Dermis blood vessel endothelial cell (primary cell): ENCODE measurements around the gene METTL6. TPM values are rescaled to one million over a fixed set of nuclear protein-coding genes. Genes with fewer than 3 reads are reported as not detected.
A peak's percentile ranks its signal among the peaks of the same experiment; 100 is the strongest.
"Not testable (repeated sequence)": the region's sequence is repeated elsewhere in the genome, so short reads cannot be mapped to it uniquely, and the experiment has no call there.

Experiments
- DNase-seq: peaks from one replicate; pipeline ENCODE4 v3.0.0; 2010
- total RNA-seq: library from RNA; depleted of rRNA; stranded (reverse); fragments of >200 nt; gene quantifications from 2 replicates; pipeline ENCODE4 v1.2.3, GENCODE V29; 2014

Gene METTL6
- total RNA-seq, 1 donor from 2014 or later = 28.2 TPM

DNA sequence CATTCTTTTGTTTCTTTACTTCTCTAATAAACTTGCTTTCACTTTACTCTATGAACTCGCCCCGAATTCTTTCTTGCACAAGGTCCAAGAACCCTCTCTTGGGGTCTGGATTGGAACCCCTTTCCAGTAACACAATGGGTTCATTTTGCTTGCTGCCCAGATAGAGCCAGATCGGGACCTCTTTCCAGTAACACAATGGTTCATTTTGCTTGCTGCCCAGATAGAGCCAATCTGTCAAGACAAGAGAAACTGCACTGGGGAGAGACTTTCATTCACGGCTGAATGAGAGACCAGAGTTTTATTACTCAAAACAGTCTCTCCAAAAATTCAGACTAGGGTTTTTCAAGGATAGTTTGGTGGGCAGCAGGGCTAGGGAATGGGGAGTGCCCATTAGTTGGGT is 25.4 kb downstream of the METTL6 start:
- DNase-seq = no peak

DNA sequence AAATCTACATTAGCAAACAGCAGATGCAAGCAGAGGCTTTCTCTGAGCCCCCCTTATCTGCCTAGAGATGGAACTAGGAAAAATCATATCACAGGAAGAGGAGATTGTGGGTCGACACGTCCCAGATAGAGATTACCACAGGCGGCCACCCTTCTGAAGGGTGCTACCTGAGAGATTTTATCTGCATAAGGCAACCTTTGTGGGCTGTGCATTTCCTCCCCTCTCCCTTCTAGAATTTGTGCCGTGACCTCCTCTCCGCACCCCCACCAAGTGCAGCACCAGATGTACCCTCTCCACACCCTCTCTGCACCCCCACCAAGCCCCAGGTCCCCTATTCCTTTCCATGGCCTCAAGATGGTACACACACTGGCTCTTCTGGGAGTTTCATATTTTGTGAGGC is 27.4 kb downstream of the METTL6 start:
- no peak for DNase-seq

DNA sequence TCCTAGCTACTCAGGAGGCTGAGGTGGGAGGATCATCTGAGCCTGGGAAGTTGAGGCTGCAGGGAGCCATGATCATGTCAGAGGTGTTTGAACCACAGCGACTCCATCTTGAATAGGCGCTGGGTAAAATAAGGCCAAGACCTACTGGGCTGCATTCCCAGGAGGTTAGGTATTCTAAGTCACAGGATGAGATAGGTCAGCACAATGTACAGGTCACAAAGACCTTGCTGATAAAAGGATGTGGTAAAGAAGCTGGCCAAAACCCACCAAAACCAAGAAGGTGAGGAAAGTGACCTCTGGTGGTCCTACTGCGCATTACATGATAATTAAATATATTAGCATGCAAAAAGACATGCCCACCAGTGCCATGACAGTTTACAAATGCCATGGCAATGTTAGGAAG is 28.6 kb downstream of the METTL6 start:
- DNase-seq = peak; percentile 60

DNA sequence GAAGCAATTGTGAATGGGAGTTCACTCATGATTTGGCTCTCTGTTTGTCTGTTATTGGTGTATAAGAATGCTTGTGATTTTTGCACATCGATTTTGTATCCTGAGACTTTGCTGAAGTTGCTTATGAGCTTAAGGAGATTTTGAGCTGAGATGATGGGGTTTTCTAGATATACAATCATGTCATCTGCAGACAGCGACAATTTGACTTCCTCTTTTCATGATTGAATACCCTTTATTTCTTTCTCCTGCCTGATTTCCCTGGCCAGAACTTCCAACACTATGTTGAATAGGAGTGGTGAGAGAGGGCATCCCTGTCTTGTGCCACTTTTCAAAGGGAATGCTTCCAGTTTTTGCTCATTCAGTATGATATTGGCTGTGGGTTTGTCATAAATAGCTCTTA is 34.1 kb downstream of the METTL6 start:
- not testable (repeated sequence) for DNase-seq

DNA sequence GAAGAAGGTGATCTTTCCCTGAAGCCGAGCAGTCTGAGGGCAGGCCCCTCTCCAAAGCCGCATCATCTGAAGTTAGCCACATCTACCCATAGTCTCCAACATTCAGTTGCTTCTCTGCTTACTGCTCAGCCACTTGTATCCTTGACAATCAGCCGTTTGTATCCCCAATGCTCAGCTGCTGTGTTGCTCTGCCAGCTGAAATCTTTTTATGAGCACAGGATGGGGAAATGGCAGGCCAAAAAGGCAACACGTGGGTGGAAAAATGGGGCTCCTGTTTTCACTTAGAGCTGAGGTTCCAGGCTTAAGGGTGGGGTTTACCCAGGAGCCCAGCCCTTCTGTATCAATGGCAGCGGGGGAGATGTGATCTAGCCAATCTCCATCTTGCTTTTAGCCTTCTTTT is 36.3 kb downstream of the METTL6 start:
- DNase-seq = no peak

DNA sequence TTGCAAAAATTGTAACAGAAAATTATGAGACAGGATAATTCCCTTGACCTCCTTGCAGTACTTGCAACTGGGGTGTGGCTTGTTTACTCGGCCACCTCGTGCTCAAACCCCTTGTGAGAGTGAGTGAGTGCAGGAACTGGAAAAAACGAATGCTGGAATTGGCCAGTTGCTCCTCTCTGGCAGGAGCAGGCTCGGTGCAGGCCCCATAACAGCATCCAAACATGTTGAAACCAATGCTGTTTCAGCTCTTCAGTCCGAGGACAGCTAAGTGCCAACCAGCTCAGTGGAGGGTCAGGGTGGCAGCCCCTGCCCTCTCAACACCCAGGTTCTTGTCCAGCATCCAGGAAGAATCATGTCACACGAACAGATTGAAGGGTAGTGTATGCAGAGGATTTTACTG is 36.9 kb downstream of the METTL6 start:
- DNase-seq = no peak

DNA sequence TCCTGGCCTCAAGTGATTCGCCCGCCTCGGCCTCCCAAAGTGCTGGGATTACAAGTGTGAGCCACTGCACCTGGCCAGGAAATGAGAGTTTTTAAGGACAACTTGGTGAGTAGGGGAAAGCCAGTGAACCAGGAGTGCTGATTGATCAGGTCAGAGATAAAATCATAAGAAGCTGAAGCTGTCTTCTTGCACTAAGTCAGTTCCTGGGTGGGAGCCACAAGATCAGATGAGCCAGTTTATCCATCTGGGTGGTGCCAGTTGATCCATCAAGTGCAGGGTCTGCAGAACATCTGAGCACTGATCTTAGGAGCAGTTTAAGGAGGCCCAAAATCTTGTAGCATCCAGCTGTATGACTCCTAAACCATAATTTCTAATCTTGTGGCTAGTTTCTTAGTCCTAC is 39.0 kb downstream of the METTL6 start:
- not testable (repeated sequence) for DNase-seq

DNA sequence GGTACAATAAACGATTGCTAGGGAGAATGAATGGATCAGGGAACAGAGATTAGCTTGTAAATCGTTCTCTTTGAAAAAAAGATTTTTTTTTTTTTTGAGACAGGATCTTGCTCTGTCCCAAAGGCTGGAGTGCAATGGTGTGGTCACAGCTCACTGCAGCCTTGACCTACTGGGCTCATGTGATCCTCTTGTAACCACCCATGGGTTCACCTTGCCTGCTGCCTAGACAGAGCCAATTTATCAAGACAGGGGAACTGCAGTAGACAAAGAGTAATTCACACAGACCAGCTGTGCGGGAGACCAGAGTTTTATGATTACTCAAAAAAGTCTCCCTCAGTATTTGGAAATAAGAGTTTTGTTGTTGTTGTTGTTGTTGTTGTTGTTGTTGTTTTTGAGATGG is 39.6 kb downstream of the METTL6 start:
- no peak for DNase-seq

DNA sequence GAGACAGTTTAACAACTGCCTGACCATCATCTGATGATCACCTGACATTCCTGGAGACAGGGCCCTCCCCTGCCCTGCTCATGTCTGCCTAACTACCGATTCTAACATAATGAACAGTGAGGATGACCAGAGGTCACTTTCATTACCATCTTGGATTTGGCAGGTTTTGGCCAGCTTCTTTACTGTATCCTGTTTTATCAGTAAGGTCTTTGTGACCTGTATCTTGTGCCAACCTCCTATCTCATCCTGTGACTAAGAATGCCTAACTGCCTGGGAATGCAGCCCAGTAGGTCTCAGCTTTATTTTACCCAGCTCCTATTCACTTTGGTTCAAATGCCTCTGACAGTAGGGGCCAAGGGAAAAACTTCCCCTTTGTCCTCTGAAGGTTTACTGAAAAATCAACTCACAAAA is 40.2 kb downstream of the METTL6 start:
- DNase-seq = peak; percentile 48

DNA sequence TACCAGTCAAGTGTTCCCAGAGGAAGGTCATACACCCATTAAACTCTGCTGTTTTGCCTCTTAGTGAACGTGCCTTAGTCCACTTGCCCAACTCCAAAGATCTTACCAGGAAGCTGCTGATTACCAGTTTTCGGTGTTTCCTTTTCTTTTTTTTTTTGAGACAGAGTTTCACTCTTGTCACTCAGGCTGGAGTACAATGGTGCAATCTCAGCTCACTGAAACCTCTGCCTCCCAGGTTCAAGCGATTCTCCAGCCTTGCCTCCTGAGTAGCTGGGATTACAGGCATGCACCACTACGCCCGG is 40.7 kb downstream of the METTL6 start:
- DNase-seq = not testable (repeated sequence)

DNA sequence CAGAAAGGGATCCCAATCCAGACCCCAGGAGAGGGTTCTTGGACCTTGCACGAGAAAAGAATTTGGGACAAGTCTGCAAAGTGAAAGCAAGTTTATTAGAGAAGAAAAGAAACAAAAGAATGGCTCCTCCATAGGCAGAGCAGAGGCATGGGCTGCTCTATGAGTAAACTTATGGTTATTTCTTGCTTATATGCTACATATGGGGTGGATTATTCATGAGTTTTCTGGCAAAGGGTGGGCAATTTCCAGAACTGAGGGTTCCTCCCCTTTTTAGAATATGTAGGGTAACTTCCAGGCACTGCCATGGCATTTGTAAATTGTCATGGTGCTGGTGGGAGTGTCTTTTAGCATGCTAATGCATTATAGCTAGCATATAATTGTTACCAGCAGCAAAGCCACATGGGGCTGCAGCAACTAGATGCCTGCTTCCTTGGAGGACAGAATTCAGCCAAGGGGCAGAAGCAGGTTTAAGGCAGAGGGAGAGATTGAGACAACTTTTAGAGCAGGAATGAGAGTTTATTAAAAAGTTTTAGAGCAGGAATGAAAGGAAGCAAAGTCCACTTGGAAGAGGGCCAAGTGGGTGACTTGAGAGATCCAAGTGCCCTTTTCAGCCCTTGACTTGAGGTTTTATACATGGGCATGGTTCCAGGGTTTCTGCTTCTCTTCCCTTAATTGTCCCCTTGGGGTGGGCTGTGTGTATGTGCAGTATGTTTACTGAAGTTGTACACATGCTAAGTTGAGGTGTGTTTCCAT is 41.3 kb downstream of the METTL6 start:
- DNase-seq = peak; percentile 9

DNA sequence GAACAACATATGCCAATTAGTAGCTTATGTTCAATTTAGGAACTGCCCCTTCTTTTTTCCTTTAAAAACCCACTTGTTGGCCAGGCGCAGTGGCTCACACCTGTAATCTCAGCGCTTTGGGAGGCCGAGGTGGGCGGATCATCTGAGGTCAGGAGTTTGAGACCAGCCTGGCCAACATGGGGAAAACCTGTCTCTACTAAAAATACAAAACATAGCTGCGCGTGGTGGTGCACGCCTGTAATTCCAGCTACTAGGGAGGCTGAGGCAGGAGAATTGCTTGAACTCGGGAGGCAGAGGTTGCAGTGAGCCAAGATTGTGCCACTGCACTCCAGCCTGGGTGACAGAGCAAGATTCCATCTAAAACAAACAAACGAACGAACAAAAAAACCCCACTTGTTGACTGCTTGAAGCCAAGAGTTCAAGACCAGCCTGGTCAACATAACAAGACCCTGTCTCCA is 42.1 kb downstream of the METTL6 start:
- DNase-seq = not testable (repeated sequence)

DNA sequence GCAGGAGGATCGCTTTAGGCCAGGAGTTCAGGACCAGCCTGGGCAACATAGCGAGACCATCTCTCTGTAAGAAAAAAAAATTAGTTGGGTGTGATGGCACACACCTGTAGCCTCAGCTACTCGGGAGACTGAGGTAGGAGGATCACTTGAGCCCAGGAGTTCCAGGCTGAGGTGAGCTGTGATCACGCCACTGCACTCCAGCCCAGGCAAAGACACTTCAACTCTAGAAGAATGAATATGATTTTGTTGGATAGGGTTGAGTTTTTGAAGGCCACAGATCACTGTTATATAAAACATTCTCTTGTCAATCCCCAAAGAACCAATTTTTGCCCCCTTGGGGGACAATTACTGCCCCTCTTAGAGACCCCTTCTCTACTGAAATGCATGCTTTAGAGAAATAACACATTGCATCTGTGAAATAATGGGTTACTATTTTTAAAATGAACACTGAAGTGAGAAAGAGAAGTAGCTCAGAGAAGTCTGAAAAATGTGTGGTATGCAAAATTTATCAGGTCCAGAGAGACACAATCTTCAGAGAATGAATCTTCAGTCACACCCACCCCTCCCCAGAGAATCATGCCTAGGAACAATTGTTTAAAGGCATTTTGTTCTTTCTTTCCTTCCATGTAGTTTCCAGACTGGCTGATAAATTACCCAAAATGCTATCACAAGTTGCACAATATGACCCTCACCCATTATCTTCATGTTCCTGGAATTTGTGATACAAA is 42.7 kb downstream of the METTL6 start:
- no peak for DNase-seq

DNA sequence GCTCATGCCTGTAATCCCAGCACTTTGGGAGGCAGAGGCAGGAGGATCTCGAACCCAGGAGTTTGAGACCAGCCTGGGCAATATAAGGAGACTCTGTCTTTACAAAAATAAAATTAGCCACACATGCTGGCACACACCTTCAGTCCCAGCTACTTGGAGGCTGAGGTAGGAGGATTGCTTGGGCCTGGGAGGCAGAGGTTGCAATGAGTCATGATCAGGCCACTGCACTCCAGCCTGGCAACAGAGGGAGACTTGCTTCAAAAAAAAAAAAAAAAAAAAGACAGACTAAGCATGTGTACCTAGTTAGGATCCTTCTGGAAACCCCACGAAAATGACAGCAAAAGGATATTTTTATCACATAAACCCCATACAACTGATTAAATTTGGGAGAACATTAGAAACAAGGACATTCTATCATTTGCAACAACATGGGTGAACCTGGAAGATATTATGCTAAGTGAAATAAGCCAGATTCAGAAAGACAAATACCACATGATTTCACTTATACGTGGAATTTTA is 44.9 kb downstream of the METTL6 start:
- no peak for DNase-seq

DNA sequence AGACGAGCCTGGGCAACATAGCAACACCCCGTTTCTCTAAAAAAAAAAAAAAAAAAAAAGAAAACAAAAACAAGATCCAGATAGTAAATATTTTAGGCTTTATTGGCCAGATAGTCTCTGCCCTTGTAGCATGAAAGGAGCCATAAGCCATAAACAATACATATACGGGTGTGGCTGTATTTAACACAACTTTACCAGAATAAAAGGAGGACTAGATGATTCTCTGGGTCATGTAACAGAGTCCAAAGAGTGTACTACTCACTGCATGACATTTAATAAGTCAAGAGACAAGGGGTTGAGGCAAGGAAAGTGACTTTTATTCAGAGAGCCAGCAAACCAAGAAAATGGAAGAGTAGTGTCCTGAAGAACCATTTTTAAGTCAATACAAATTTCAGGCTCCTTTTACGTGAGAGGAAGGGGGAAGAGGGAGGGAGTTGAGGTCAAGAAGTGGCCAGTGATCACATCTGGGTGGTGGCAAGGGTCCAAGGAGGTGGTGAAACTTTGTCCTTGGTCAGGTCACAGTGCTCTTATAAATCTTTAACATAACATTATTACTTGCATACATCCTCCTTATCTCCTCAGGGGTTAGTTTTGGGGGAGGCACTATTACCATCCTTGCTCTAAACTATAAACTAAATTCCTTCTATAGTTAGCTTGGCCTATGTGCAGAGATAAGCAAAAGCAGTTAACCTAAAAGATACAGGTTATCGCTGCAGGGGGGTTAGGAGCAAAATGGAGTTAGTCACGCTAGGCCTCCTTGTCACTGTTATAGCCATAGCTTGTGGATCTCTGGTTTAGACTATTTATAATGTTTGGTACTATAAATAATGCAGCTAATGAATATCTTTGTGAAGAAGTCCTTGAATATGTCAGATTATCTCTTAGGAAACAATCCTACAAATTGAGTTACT is 46.1 kb downstream of the METTL6 start:
- DNase-seq = no peak

DNA sequence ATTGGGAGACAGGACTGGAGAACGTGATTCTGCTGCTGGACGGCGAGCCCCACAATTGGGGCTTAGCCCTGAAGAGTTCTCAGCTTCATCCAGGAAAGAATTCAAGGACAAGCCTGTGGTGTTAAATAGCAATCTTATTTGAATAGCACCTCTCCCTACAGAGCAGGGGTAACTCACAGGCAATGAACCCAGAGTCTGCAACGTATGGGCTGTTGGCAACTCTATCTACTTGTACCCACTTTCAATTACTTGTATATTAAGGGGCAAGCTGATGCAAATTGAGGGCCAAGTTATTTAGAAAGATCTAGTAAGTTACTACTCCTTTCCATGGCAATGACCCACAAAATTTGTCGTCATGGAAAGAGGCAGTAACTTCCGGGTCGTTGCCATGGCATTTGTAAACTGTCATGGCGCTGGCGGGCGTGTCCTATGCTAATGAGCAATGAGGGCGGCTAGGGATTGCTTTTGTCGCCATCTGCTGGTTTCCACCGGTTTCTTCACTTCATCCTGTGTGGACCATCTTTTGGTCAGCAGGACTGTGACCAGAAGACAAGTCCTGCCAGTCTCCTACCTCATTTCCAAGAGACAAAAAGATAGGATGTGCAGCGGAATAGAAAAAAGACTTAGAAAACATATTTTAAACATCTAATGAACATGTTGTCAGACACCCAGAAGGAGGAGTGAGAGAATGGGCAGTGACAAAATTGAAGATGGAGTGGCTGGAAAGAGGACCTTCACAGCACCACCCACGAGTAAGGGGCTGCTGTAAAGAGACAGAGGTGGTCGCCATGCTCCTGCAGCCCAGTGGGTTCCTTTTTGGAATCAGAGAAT is 49.2 kb downstream of the METTL6 start:
- peak; percentile 98 for DNase-seq

DNA sequence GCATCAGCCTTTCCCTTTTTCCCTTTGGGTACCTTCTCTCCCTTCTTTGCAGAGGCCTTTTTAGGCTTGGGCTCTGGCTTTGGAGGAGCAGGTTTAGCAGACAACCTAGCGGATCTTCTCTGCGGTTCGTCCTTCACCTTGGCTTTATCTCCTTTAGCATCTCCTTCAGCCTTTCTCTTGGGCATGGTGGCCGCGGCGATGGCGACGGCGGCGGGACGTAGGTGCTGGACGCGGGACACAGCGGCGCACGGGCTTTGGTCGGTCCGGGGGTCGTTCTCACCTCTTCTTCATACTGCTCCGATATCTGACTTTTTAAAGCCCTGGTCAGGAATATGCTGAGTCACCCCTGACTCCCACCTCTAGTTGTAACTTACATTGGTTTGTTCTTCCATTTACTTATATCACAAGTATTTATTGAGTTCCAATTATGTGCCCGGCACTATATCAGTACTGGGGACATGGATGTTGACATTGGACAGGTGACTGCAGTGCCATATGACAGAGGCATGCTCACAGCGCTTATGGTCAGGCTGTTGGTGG is 51.8 kb downstream of the METTL6 start:
- DNase-seq = no peak

DNA sequence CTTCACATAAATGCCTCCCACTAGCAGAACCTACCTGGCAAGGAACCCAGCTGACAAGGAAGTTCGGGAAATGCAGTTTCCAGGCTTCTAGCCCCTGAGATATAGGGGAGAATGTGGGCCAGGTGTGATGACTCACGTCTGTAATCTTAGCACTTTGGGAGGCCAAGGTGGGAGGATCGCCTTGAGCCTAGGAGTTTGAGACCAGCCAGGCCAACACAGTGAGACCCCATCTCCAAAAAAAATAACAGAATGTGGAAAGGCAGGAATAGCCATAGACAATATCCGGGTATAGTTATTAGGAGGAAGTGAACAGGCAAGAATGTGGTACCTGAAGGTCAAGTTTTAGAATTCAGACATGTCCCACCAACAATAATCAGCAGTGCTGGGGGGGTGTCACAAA is 54.4 kb downstream of the METTL6 start:
- no peak for DNase-seq

DNA sequence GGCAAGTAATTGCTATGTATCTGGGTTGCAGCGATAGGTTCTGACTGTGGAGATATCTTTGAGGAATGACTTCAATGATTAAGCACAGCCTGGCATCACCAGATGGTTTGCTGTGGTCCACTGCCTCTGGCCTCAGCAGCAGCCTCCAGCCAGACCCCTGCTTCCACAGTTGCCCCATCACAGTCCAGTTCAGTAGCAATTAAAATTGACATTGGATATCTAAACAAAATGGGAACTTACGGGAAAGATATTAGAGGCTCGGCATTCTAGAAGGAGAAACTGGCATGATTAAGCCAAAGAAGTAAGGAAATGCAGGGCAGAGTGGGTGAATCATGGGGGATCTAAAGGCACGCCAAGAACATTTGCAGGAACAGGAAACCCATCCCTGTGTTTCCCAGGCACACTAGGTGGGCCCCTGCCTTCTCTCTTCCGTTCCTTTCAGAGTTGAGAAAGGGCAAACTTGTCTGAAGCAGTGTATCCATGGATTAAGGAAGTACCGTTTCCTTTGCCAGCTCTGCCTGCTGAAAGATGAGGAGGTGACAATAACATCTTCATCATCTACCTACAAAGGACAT is 58.7 kb downstream of the METTL6 start:
- peak; percentile 67 for DNase-seq

DNA sequence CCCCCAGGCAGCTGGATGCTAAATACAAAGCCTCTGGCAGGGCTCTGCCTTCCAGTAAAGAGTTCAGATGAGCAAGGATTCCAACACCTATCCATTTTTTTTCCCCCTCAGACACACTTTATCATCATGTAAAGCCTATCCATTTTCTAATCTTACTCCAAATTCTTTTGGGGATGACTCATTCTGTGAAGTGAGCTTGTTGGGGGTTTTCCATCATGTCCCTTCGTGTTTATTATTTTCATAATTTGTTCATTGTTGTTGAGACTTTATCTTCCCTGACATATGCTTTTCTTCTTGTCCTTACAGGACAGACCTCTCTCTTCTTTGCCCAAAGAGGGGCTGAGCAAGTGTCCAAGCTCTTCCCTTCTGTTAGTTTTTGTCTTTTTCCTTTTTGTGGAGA is 60.3 kb downstream of the METTL6 start:
- peak; percentile 44 for DNase-seq

DNA sequence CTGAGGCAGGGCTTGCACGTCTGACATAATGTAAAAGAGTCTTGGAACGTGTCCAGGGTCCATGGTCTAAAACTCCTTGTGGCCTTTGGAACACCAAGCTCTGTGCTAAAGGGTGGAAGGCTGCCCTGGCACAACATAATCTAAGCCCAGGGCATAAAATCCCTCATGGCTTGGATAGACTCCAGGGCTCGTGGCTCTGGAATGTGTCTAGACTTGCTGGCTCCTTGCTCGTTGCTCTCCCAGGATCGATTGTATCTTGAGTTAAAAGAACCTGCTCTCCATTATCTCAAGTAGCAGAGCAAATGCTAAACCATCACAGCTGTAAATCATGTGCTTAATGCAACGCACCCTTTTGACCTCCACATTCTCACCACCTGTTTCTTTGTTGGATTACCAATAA is 63.3 kb downstream of the METTL6 start:
- not testable (repeated sequence) for DNase-seq
